HEK293T (cell line): Measurements from ENCODE around the gene ITGB3.
"Not testable (repeated sequence)": the region's sequence is repeated elsewhere in the genome, so short reads cannot be mapped to it uniquely, and the experiment has no call there.

Experiments
- CTCF ChIA-PET: fragments of 350-600 bp; formaldehyde crosslinking; extraction: SDS; loops from one replicate; lab custom pipeline; 2021; ENCODE audit warnings: antibody characterized with exemption, inconsistent platforms; lab: Yijun Ruan, JAX
- POLR2A ChIA-PET: fragments of 350-600 bp; formaldehyde crosslinking; extraction: SDS; loops from one replicate; lab custom pipeline; 2020; ENCODE audit warnings: antibody characterized with exemption, inconsistent platforms; lab: Yijun Ruan, JAX
- DNase-seq: peaks from one replicate; pipeline ENCODE4 v3.0.0; 2012; ENCODE audit warnings: mixed read lengths; ENCODE audit errors: extremely low spot score
- ARNT ChIP-seq: fragments of 450-650 bp; IDR thresholded peaks from 2 replicates; pipeline ENCODE4 v1.6.1; 2017; ENCODE audit warnings: mild to moderate bottlenecking
- BHLHE40 ChIP-seq: fragments of 450-650 bp; IDR thresholded peaks from 2 replicates; pipeline ENCODE4 v1.6.1; 2016; ENCODE audit warnings: mild to moderate bottlenecking, moderate library complexity, borderline replicate concordance
- CTBP1 ChIP-seq: fragments of 450-650 bp; IDR thresholded peaks from 2 replicates; pipeline ENCODE4 v1.6.1; 2016; ENCODE audit warnings: borderline replicate concordance
- ELF4 ChIP-seq: fragments of 450-650 bp; IDR thresholded peaks from 2 replicates; pipeline ENCODE4 v1.6.1; 2017; ENCODE audit warnings: antibody characterized with exemption
- FOXA1 ChIP-seq: fragments of 450-650 bp; IDR thresholded peaks from 2 replicates; pipeline ENCODE4 v1.6.1; 2016; ENCODE audit warnings: mild to moderate bottlenecking
- FOXK2 ChIP-seq: fragments of 450-650 bp; IDR thresholded peaks from 2 replicates; pipeline ENCODE4 v1.6.1; 2016; ENCODE audit warnings: mild to moderate bottlenecking
- FOXM1 ChIP-seq: fragments of 450-650 bp; IDR thresholded peaks from 2 replicates; pipeline ENCODE4 v1.6.1; 2017; ENCODE audit warnings: mild to moderate bottlenecking, borderline replicate concordance
- HDGF ChIP-seq: fragments of 450-650 bp; IDR thresholded peaks from 2 replicates; pipeline ENCODE4 v1.6.1; 2017; ENCODE audit warnings: antibody characterized with exemption, borderline replicate concordance
- L3MBTL2 ChIP-seq: fragments of 450-650 bp; conservative IDR thresholded peaks from 2 replicates; pipeline ENCODE4 v1.6.1; 2016; ENCODE audit warnings: mild to moderate bottlenecking
- LEF1 ChIP-seq: fragments of 450-650 bp; IDR thresholded peaks from 2 replicates; pipeline ENCODE4 v1.6.1; 2017; ENCODE audit warnings: mild to moderate bottlenecking, borderline replicate concordance
- NFRKB ChIP-seq: fragments of 450-650 bp; IDR thresholded peaks from 2 replicates; pipeline ENCODE4 v1.6.1; 2016; ENCODE audit warnings: mild to moderate bottlenecking, moderate library complexity
- PKNOX1 ChIP-seq: fragments of 450-650 bp; IDR thresholded peaks from 2 replicates; pipeline ENCODE4 v1.6.1; 2016
- SP1 ChIP-seq: fragments of 450-650 bp; IDR thresholded peaks from 2 replicates; pipeline ENCODE4 v1.6.1; 2017
- SUZ12 ChIP-seq: fragments of 450-650 bp; IDR thresholded peaks from 2 replicates; pipeline ENCODE4 v1.6.1; 2016; ENCODE audit warnings: mild to moderate bottlenecking
- TARDBP ChIP-seq: fragments of 450-650 bp; IDR thresholded peaks from 2 replicates; pipeline ENCODE4 v1.6.1; 2016
- ZNF384 ChIP-seq: fragments of 450-650 bp; IDR thresholded peaks from 2 replicates; pipeline ENCODE4 v1.6.1; 2016

Gene ITGB3

GRCh38 chr17:47262586-47262985 lies 9.0 kb downstream of the ITGB3 start:
- ChIA-PET CTCF (interaction anchor here (1.0 kb wide), 1 partner anchor 13 kb away, joined by 7 read pairs; no protein-coding TSS in a partner anchor), POLR2A (no interaction called here)
- DNase-seq, result no peak
- TF ChIP-seq L3MBTL2 (no peak), SP1 (no peak), TARDBP (no peak)

- DNase-seq, result no peak
- TF ChIP-seq L3MBTL2 (no peak), CTBP1 (no peak), ARNT (no peak), PKNOX1 (no peak), NFRKB (no peak), LEF1 (no peak), FOXM1 (no peak), HDGF (no peak), BHLHE40 (no peak), SUZ12 (no peak), FOXK2 (no peak), ELF4 (no peak), TARDBP (no peak), ZNF384 (no peak)
- CTCF ChIA-PET, result interaction anchor here (1.0 kb wide), 1 partner anchor 10 kb away, joined by 4 read pairs; no protein-coding TSS in a partner anchor
- POLR2A ChIA-PET, result no interaction called here
Measured at GRCh38 chr17:47264166-47264565, 10.5 kb downstream of the ITGB3 start.

- CTCF ChIA-PET, result no interaction called here
- POLR2A ChIA-PET, result no interaction called here
- DNase-seq, result no peak
- TF ChIP-seq TARDBP (no peak), BHLHE40 (no peak), L3MBTL2 (no peak)
Measured at GRCh38 chr17:47265983-47266541, 12.4 kb downstream of the ITGB3 start.

GRCh38 chr17:47266782-47267181 lies 13.2 kb downstream of the ITGB3 start:
- POLR2A ChIA-PET, result no interaction called here
- TF ChIP-seq SUZ12, result no peak
- no peak for TF ChIP-seq FOXM1
- TF ChIP-seq CTBP1, result no peak
- TF ChIP-seq FOXA1, result no peak
- no peak for TF ChIP-seq TARDBP
- no peak for TF ChIP-seq FOXK2
- TF ChIP-seq SP1, result no peak
- no peak for TF ChIP-seq NFRKB
- TF ChIP-seq ZNF384, result no peak
- no peak for TF ChIP-seq ARNT
- TF ChIP-seq PKNOX1, result no peak
- TF ChIP-seq HDGF, result no peak
- no peak for TF ChIP-seq L3MBTL2
- no peak for TF ChIP-seq ELF4
- TF ChIP-seq BHLHE40, result no peak
- TF ChIP-seq LEF1, result no peak
- CTCF ChIA-PET, result no interaction called here
- no peak for DNase-seq

- CTCF ChIA-PET, result no interaction called here
- DNase-seq, result no peak
- POLR2A ChIA-PET, result no interaction called here
- TF ChIP-seq CTBP1 (no peak), ZNF384 (no peak), L3MBTL2 (no peak), ELF4 (no peak), NFRKB (no peak), ARNT (no peak), FOXM1 (no peak), SUZ12 (no peak), SP1 (no peak), LEF1 (no peak), FOXA1 (no peak), TARDBP (no peak), BHLHE40 (no peak), PKNOX1 (no peak), FOXK2 (no peak), HDGF (no peak)
Measured at GRCh38 chr17:47267354-47267828, 13.8 kb downstream of the ITGB3 start.

GRCh38 chr17:47268964-47269363 lies 15.3 kb downstream of the ITGB3 start:
- POLR2A ChIA-PET, DNase-seq, CTCF ChIA-PET: not testable (repeated sequence)

- POLR2A ChIA-PET, DNase-seq, CTCF ChIA-PET: not testable (repeated sequence)
Measured at GRCh38 chr17:47269561-47270280, 16.1 kb downstream of the ITGB3 start.
